Measurements from ENCODE around the gene RASGRF2.

The RASGRF2 gene

GRCh38 chr5:80967500-80968181 lies 7.5 kb downstream of the RASGRF2 start:
- Mint-ChIP-seq H3K9me3 (no peaks in the 10 kb centered on the region), H3K27ac (no peak overlapping the region), H3K4me3 (no peak overlapping the region), H3K27me3 (ENCODE audit: low read depth, poor library complexity) (peaks cover 37% of the 10 kb centered on the region), H3K36me3 (ENCODE audit: low read depth) (no peaks in the 10 kb centered on the region), H3K4me1 (no peaks in the 10 kb centered on the region)
- TF ChIP-seq CTCF (IDR thresholded peaks at IDR 0.05) = no peak
- DNase-seq = no peak

GRCh38 chr5:80973027-80973426 lies 12.9 kb downstream of the RASGRF2 start:
- Mint-ChIP-seq H3K9me3 (no peaks in the 10 kb centered on the region), H3K4me1 (no peaks in the 10 kb centered on the region), H3K27ac (no peak overlapping the region), H3K4me3 (no peak overlapping the region), H3K27me3 (ENCODE audit: low read depth, poor library complexity) (peaks cover 3% of the 10 kb centered on the region), H3K36me3 (ENCODE audit: low read depth) (no peaks in the 10 kb centered on the region)
- DNase-seq = no peak
- no peak for TF ChIP-seq CTCF (IDR thresholded peaks at IDR 0.05)

- H3K4me3 Mint-ChIP-seq = no peak overlapping the region
Measured at GRCh38 chr5:80975065-80975464, 14.9 kb downstream of the RASGRF2 start.

GRCh38 chr5:80976985-80977384 lies 16.8 kb downstream of the RASGRF2 start:
- Mint-ChIP-seq H3K4me3 (no peak overlapping the region), H3K27me3 (ENCODE audit: low read depth, poor library complexity) (peaks cover 4% of the 10 kb centered on the region), H3K4me1 (no peaks in the 10 kb centered on the region), H3K36me3 (ENCODE audit: low read depth) (no peaks in the 10 kb centered on the region), H3K27ac (no peak overlapping the region), H3K9me3 (no peaks in the 10 kb centered on the region)
- TF ChIP-seq CTCF (IDR thresholded peaks at IDR 0.05) = no peak
- no peak for DNase-seq

More at GRCh38 chr5:80975065-80975464, 14.9 kb downstream of the RASGRF2 start:
- Mint-ChIP-seq H3K9me3 (no peaks in the 10 kb centered on the region), H3K27ac (no peak overlapping the region), H3K4me1 (no peaks in the 10 kb centered on the region), H3K27me3 (ENCODE audit: low read depth, poor library complexity) (no peaks in the 10 kb centered on the region), H3K36me3 (ENCODE audit: low read depth) (no peaks in the 10 kb centered on the region)
- TF ChIP-seq CTCF (IDR thresholded peaks at IDR 0.05) = no peak
- no peak for DNase-seq

- Mint-ChIP-seq H3K27ac (no peak overlapping the region), H3K9me3 (no peaks in the 10 kb centered on the region), H3K4me1 (no peaks in the 10 kb centered on the region), H3K27me3 (ENCODE audit: low read depth, poor library complexity) (peaks cover 4% of the 10 kb centered on the region), H3K4me3 (no peak overlapping the region), H3K36me3 (ENCODE audit: low read depth) (no peaks in the 10 kb centered on the region)
- TF ChIP-seq CTCF (IDR thresholded peaks at IDR 0.05) = no peak
- DNase-seq = no peak
Measured at GRCh38 chr5:80977764-80978163, 17.6 kb downstream of the RASGRF2 start.

GRCh38 chr5:80978772-80979317 lies 18.7 kb downstream of the RASGRF2 start:
- no peaks in the 10 kb centered on the region for H3K4me1 Mint-ChIP-seq
- no peak for DNase-seq
- TF ChIP-seq CTCF (IDR thresholded peaks at IDR 0.05) = no peak
- no peaks in the 10 kb centered on the region for H3K36me3 Mint-ChIP-seq (ENCODE audit: low read depth)
- no peaks in the 10 kb centered on the region for H3K9me3 Mint-ChIP-seq
- no peak overlapping the region for H3K27ac Mint-ChIP-seq
- H3K4me3 Mint-ChIP-seq = no peak overlapping the region
- peaks cover 7% of the 10 kb centered on the region for H3K27me3 Mint-ChIP-seq (ENCODE audit: low read depth, poor library complexity)

Measured in nephron progenitor cell (in vitro differentiated cells).